Endodermal cell (in vitro differentiated cells): ENCODE measurements around the gene ACD. TPM values are rescaled to one million over a fixed set of nuclear protein-coding genes. Genes with fewer than 3 reads are reported as not detected.

Experiments
- DNase-seq: peaks from one replicate; pipeline ENCODE4 v3.0.0-alpha.2; 2017
- H3K27ac ChIP-seq: 2 replicates; pipeline ENCODE4 v1.5.1; 2013; ENCODE audit warnings: mild to moderate bottlenecking, low read depth, low read length, moderate library complexity
- H3K27me3 ChIP-seq: 2 replicates; pipeline ENCODE4 v1.6.1; 2013; ENCODE audit warnings: mild to moderate bottlenecking, low read length, moderate library complexity; ENCODE audit not compliant: insufficient read depth, control insufficient read depth, poor library complexity, severe bottlenecking
- H3K36me3 ChIP-seq: 2 replicates; pipeline ENCODE4 v1.7.0; 2013; ENCODE audit warnings: mild to moderate bottlenecking, low read length, moderate library complexity; ENCODE audit not compliant: control insufficient read depth, insufficient read depth
- H3K4me1 ChIP-seq: one replicate; pipeline ENCODE4 v1.7.0; 2013; ENCODE audit warnings: low read length; ENCODE audit not compliant: control insufficient read depth, insufficient read depth
- H3K4me3 ChIP-seq: 2 replicates; pipeline ENCODE4 v1.5.1; 2013; ENCODE audit warnings: mild to moderate bottlenecking, low read length, moderate library complexity
- H3K9ac ChIP-seq: 2 replicates; pipeline ENCODE4 v1.6.1; 2013; ENCODE audit warnings: mild to moderate bottlenecking, low read length, moderate library complexity; ENCODE audit not compliant: poor library complexity, severe bottlenecking; ENCODE audit errors: extremely low read depth
- H3K9me3 ChIP-seq: 2 replicates; pipeline ENCODE4 v1.6.1; 2013; ENCODE audit warnings: mild to moderate bottlenecking, low read length, moderate library complexity; ENCODE audit not compliant: control insufficient read depth
- H3K27ac Mint-ChIP-seq: 2 replicates; pipeline ENCODE4 v1.8.0; 2020; ENCODE audit warnings: mixed read lengths
- H3K27me3 Mint-ChIP-seq: 2 replicates; pipeline ENCODE4 v1.8.0; 2021; ENCODE audit warnings: mild to moderate bottlenecking, mixed read lengths; ENCODE audit not compliant: insufficient read depth
- H3K36me3 Mint-ChIP-seq: 2 replicates; pipeline ENCODE4 v1.8.0; 2020; ENCODE audit warnings: low read depth, mixed read lengths
- H3K4me1 Mint-ChIP-seq: 2 replicates; pipeline ENCODE4 v1.8.0; 2020; ENCODE audit warnings: mixed read lengths
- H3K4me3 Mint-ChIP-seq: 2 replicates; pipeline ENCODE4 v1.8.0; 2020; ENCODE audit warnings: mild to moderate bottlenecking, moderate library complexity, mixed read lengths
- H3K9me3 Mint-ChIP-seq: 2 replicates; pipeline ENCODE4 v1.8.0; 2020; ENCODE audit warnings: mild to moderate bottlenecking, mixed read lengths
- CTCF ChIP-seq: fragments of 200-600 bp; sonication (generic); conservative IDR thresholded peaks from 2 replicates; pipeline ENCODE4 v1.5.0; 2021; ENCODE audit warnings: antibody characterized with exemption, mild to moderate bottlenecking
- WGBS, 2 experiments: methylation state at CpG; one replicate each; pipeline versions ENCODE4 v1.1.5 to v1.1.7; 2013; ENCODE audit warnings: missing lambda C conversion rate in 2 of 2, mixed read lengths in 1 of 2; ENCODE audit not compliant: insufficient coverage in 1 of 2, insufficient read length in 1 of 2; 5-methylcytosine and 5-hydroxymethylcytosine counted together
- total RNA-seq, 2 donors: library from RNA; stranded (reverse); fragmentation: NEBNext Ultra II Directional in 1 of 2; extraction: Animal tissue kit (Norgen Biotek cat#: 25700) in 1 of 2; gene quantifications; 2 replicates in 1 of 2; 3 replicates in 1 of 2; pipeline ENCODE4 v1.2.1, GENCODE V29; 2021

Gene ACD
- total RNA-seq, 2 donors from 2014 or later = 39.3 to 41.5 TPM

DNA sequence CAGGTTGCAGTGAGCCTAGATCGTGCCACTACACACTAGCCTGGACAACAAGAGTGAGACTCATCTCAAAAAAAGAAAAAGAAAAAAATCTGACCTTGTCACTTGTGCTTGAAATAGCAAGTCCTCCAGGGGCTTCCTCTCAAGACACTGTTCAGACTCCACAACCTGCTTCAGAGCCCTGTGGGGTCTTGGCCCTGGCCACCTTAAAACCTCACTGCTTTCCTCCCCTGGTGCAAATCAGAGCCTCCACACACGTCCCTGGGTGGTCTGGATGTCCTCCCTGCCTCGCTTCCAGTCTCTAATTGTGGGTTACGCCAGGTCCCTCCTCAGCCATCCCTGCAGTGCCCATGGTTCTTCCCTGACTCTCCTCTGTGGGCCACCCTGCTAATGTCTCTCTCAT lies 4.7 kb downstream of the ACD start:
- DNase-seq = no peak
- Mint-ChIP-seq H3K27me3 (peaks cover 37% of the 10 kb centered on the region), H3K27ac (no peak overlapping the region), H3K36me3 (peaks cover 4% of the 10 kb centered on the region), H3K4me3 (no peak overlapping the region), H3K9me3 (no peaks in the 10 kb centered on the region), H3K4me1 (peaks cover 4% of the 10 kb centered on the region)
- Histone ChIP-seq H3K36me3 (peaks cover 9% of the 10 kb centered on the region), H3K27ac (no peak overlapping the region), H3K9ac (no peak overlapping the region), H3K4me1 (peaks cover 4% of the 10 kb centered on the region), H3K9me3 (no peaks in the 10 kb centered on the region), H3K4me3 (no peak overlapping the region), H3K27me3 (peaks cover 7% of the 10 kb centered on the region)
- no peak for TF ChIP-seq CTCF
- 84 to 96% methylated on average over 3 to 4 of the region's 4 CpGs for WGBS, 2 experiments

GRCh38 chr16:67654403-67654911 lies 5.6 kb downstream of the ACD start:
- Histone ChIP-seq H3K27ac (no peak overlapping the region), H3K4me3 (no peak overlapping the region), H3K4me1 (peaks cover 4% of the 10 kb centered on the region), H3K9ac (no peak overlapping the region), H3K36me3 (peaks cover 9% of the 10 kb centered on the region), H3K27me3 (peaks cover 7% of the 10 kb centered on the region), H3K9me3 (no peaks in the 10 kb centered on the region)
- Mint-ChIP-seq H3K36me3 (peaks cover 4% of the 10 kb centered on the region), H3K9me3 (no peaks in the 10 kb centered on the region), H3K27me3 (peaks cover 44% of the 10 kb centered on the region), H3K4me3 (peak overlapping the region; percentile 30), H3K27ac (no peak overlapping the region), H3K4me1 (peaks cover 3% of the 10 kb centered on the region)
- WGBS, 2 experiments = 91 to 92% methylated on average over 20 to 30 of the region's 30 CpGs
- TF ChIP-seq CTCF = no peak
- peak; percentile 75 for DNase-seq

DNA sequence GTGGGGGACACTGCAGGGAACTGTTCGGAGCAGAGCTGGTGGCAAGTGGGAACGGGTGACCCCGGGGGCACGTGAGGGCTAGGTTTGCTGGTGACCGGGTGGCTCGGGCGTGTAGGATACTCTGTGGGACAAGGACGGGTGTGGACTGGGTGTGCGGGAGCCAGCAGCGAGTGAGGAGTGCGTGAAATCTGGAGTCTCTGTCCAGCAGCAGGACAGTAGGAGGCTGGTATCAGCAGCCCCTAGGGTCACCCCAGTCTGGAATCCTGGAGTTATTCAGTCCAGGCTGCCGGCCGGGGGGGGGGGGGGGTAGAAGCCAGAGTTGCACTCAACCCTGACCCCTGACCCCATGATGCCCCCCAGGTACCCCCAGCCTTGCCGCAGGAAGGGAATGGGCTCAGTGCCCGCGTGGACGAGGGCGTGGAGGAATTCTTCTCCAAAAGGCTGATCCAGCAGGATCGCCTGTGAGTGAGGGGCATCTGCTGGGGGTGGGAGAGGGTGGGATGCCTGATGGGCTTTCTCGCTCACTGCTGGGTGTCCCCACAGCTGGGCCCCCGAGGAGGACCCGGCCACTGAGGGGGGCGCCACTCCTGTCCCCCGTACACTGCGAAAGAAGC lies 6.2 kb downstream of the ACD start:
- Mint-ChIP-seq H3K36me3 (peaks cover 4% of the 10 kb centered on the region), H3K4me3 (peak overlapping the region; percentile 65), H3K4me1 (peaks cover 2% of the 10 kb centered on the region), H3K9me3 (no peaks in the 10 kb centered on the region), H3K27ac (no peak overlapping the region), H3K27me3 (peaks cover 50% of the 10 kb centered on the region)
- peak overlapping the region; percentile 67 for H3K4me3 ChIP-seq
- H3K27me3 ChIP-seq = peaks cover 7% of the 10 kb centered on the region
- 62 to 65% methylated on average over 20 to 25 of the region's 25 CpGs for WGBS, 2 experiments
- DNase-seq = peak; percentile 62
- no peak overlapping the region for H3K27ac ChIP-seq
- no peaks in the 10 kb centered on the region for H3K4me1 ChIP-seq
- no peaks in the 10 kb centered on the region for H3K9me3 ChIP-seq
- H3K9ac ChIP-seq = no peak overlapping the region
- TF ChIP-seq CTCF = no peak
- peaks cover 8% of the 10 kb centered on the region for H3K36me3 ChIP-seq
